Stimulated activated CD8-positive, alpha-beta memory T cell treated with anti-CD3 and anti-CD28 coated beads, Interleukin-12 subunit alpha, Interleukin-12 subunit beta, amount 100 ng/mL, for 1 hour (primary cell): ENCODE measurements around the gene MPG.
A peak's percentile ranks its signal among the peaks of the same experiment; 100 is the strongest.

Experiments used
- DNase-seq: peaks from one replicate; pipeline ENCODE4 v3.0.0-alpha.2; 2020; ENCODE audit warnings: low read depth

MPG gene

GRCh38 chr16:50769-51591 lies 27.0 kb upstream of the MPG start:
- no peak for DNase-seq

GRCh38 chr16:53346-54236 lies 24.4 kb upstream of the MPG start, which contains the start of the genes POLR3K and SNRNP25:
TSS of gene POLR3K (minus strand) at chr16:53608. CDS start at chr16:53586, 22 bp downstream.
TSS of gene SNRNP25 (plus strand) at chr16:53828. CDS start at chr16:54017, 189 bp downstream.
- peak; percentile 93 for DNase-seq

GRCh38 chr16:54237-54581 lies 23.8 kb upstream of the MPG start:
- no peak for DNase-seq

GRCh38 chr16:55571-56136 lies 22.4 kb upstream of the MPG start:
- DNase-seq: no peak

- DNase-seq: no peak
Observed at GRCh38 chr16:56231-56927, 21.6 kb upstream of the MPG start.

DNA sequence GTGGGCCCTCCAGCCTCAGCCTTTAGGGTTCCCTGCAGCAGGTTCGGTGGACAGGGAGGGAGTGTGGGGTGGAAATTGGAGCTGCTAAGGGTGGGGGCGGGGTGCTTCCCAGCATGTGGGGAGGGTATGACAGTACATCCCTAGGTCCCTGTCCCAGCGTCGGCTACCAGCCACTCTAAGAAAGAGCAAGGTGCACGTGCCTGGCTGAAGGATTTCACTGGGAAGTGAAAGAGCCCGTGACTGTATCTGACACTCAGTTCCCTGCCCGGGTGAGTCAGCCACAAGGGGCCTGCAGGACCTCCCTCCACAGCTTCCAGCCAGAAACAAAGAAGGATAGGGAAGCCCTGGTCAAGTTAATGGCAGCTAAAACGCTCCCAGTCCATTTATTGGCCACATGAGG lies 20.3 kb upstream of the MPG start:
- no peak for DNase-seq

- DNase-seq: no peak
Observed at GRCh38 chr16:58491-59439, 19.3 kb upstream of the MPG start.

DNA sequence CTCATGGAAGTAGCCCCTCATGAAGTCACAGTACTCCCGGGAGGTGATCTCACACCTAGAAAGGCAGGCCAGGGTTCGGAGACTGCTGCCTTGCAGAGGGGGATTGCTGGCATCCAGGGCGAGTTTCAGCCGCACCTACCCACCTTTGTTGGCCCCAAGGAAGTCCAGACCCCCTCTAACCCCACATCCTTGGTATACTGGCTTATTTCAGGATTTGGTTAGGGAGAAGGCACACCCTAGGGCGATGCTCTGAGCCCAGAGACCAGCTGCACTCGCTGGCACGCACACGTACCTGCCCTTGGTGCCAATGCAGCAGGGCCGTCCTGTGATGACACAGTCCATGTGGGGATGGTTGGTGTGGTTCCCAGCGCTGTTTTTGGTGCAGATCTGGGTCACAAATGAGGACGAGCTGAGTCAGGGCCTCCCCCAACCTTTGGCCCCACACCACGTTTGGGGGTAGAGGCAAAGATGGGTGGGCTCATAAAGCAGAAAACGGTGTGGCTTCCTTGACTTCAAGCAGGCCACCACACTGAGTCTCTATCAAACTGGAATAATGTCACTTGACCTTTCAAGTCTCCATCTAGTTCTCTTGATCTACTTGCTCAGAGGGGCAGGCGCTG lies 18.5 kb upstream of the MPG start:
- DNase-seq: no peak

- no peak for DNase-seq
Observed at GRCh38 chr16:60166-60565, 17.9 kb upstream of the MPG start.

GRCh38 chr16:60929-61878 lies 16.8 kb upstream of the MPG start:
- no peak for DNase-seq

GRCh38 chr16:61879-62281 lies 16.1 kb upstream of the MPG start:
- no peak for DNase-seq

DNA sequence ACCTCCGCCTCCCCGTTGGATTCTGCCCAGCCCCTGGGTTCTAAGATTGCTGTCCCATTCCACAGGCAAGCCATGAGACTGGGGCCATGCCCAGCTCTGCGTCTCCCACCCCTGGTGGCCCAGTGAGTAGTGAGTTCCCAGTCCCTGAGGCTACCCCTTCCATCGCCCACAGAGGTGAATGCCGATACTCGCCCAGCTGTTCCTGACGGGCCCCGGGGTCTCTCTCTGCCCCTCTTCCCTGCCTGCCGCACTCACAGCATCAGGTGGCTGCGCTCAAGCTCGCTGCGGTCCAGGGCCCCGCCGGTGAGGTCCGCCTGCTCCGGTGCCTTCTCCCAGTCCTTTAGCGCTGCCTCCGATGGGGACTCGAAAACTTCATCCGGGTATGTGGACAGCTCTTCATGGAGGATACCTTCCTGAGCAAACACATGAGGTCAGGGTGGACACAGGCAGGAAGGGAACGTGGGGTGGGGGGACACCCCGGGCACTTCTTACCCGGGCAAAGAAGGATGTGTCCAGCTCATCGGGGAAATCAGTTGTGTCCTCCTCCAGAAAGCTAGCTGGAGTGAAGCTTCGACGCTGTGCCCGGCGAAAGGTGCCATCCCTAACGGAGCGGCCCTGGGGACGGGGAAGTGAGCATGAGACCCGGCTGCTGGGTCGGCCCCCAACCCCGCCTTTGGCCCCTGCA lies 15.6 kb upstream of the MPG start:
- no peak for DNase-seq

GRCh38 chr16:62968-63391 lies 15.0 kb upstream of the MPG start:
- DNase-seq: no peak

DNA sequence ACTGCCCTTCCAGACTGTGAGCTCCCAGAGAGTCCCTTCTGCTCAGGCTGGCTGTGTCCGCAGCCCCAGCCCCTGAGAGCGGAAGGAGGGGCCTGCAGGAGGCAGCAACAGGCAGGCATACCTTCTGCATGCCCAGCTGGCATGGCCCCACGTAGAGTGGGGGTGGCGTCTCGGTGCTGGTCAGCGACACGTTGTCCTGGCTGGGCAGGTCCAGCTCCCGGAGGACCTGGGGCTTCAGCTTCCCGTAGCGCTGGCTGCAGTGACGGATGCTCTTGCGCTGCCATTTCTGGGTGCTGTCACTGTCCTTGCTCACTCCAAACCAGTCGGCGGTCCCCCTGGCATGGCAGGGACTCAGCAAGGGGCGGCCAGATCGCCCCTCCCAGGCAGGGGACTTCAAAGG lies 14.6 kb upstream of the MPG start:
- no peak for DNase-seq

GRCh38 chr16:63998-64913 lies 13.8 kb upstream of the MPG start:
- no peak for DNase-seq

DNA sequence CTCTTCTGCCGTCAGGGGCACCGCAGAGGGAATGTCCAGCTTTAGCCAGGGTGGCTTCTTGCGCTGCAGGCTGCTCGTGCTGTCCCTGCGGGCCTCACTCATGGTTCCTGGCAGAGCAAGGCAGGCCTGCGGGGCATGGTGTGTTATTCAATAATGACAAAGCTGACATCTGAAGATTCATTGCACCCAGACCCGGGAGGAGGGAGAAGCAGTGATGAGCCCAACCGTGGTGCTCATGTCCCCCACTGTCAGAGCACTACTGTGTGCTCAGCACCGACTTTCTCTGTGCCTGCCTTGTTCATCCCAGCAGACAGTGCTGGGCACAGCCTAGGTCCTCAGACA lies 13.1 kb upstream of the MPG start:
- no peak for DNase-seq

DNA sequence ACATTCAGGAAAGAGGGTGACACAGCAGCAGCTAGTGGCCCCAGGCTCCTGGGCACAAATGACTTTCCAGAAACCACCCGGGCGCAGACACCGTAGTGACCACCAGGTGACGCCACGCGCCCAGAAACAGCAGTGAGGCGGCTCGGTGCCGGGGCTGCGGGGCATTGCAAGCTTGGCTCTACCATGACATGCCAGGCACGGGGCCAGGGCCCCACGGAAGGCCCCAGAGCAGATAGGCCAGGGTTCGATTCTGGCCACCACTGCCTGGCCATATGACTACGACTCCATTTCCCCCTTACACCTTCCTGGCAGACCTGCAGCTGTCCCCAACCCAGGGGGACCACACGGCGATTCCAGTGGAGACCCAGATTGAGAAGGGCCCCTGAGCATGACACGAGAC lies 12.3 kb upstream of the MPG start:
- DNase-seq: peak; percentile 78
